ENCODE results near the gene ATXN2.
"Not testable (repeated sequence)": the region's sequence is repeated elsewhere in the genome, so short reads cannot be mapped to it uniquely, and the experiment has no call there.

ATXN2 gene

GRCh38 chr12:111412830-111413441 lies 186.2 kb downstream of the ATXN2 start:
- DNase-seq, result no peak

GRCh38 chr12:111412007-111412829 lies 186.9 kb downstream of the ATXN2 start:
- no peak for DNase-seq

GRCh38 chr12:111411185-111411764 lies 187.8 kb downstream of the ATXN2 start:
- DNase-seq, result no peak

- DNase-seq, result no peak
Observed at GRCh38 chr12:111410431-111411184, 188.5 kb downstream of the ATXN2 start.

- DNase-seq, result no peak
Observed at GRCh38 chr12:111409780-111410430, 189.2 kb downstream of the ATXN2 start.

- no peak for DNase-seq
Observed at GRCh38 chr12:111409403-111409779, 189.7 kb downstream of the ATXN2 start.

- DNase-seq, result no peak
Observed at GRCh38 chr12:111408686-111409402, 190.3 kb downstream of the ATXN2 start.

GRCh38 chr12:111408116-111408440 lies 191.0 kb downstream of the ATXN2 start:
- no peak for DNase-seq

GRCh38 chr12:111407377-111408115 lies 191.6 kb downstream of the ATXN2 start:
- DNase-seq, result no peak

- DNase-seq, result no peak
Observed at GRCh38 chr12:111406474-111407376, 192.4 kb downstream of the ATXN2 start.

- no peak for DNase-seq
Observed at GRCh38 chr12:111405859-111406473, 193.1 kb downstream of the ATXN2 start, which contains the start of gene SH2B3. Gene SH2B3 (plus strand): TSS chr12:111405923. CDS start chr12:111418146, 12,223 bp downstream.

- peak; percentile 90 for DNase-seq
Observed at GRCh38 chr12:111405149-111405858, 193.8 kb downstream of the ATXN2 start.

- no peak for DNase-seq
Observed at GRCh38 chr12:111404362-111405148, 194.6 kb downstream of the ATXN2 start.

GRCh38 chr12:111402490-111402824 lies 196.7 kb downstream of the ATXN2 start:
- not testable (repeated sequence) for DNase-seq

Measured in NCI-H1048 (cell line).